HG03064 (cell line): Measurements from ENCODE around the gene COPE.
A peak's percentile ranks its signal among the peaks of the same experiment; 100 is the strongest.
"Not testable (repeated sequence)": the region's sequence is repeated elsewhere in the genome, so short reads cannot be mapped to it uniquely, and the experiment has no call there.

Experiments used
- ATAC-seq: cut with Tn5 transposase; IDR thresholded peaks from one replicate; pipeline ENCODE4 v1.9.1; 2021; ENCODE audit warnings: low read depth; ENCODE audit not compliant: unreplicated experiment

The COPE gene

DNA sequence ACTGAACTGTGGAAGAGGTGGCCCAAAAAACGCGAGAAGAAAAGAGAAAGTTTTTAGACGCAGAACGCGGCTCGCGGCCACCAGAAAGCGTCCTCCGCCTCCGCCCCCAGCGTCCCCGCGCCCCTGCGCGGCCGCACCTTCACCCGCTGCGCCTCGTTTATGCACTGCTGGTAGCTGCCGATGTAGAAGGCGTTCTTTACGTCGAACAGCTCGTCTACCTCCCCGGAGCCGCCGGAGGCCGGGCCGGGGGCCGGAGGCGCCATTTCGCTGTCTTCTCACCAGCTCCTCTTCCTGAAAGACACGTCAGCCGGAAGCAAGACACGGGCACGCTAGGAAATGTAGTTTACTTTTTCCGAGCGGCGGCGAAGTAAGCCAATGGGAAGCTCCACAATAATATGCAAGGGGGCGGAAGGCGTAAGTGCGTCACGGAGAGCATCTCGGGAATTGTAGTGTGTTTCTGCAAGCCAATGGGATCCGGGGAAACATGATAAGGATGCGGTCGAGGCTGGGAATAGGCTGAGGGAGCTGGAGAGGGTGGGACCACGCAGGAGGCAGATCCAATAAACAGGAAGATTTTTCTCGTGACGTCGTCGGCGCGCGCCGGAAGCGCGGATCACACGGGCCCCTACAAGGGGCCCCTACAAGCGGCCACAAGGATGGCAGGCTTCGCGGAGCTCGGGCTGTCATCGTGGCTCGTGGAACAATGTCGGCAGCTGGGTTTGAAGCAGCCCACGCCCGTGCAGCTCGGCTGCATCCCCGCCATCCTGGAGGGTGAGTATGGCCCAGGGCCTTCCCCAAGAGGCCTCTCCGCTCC, at the start of gene COPE, which contains the start of gene DDX49:
Gene COPE (minus strand): TSS at position 302 of the 814 bp plus-strand sequence. CDS start 39 bp downstream, at position 263.
Gene DDX49 (plus strand): TSS at position 630 of the 814 bp plus-strand sequence. CDS start 27 bp downstream, at position 657.
- peak; percentile 85 for ATAC-seq

DNA sequence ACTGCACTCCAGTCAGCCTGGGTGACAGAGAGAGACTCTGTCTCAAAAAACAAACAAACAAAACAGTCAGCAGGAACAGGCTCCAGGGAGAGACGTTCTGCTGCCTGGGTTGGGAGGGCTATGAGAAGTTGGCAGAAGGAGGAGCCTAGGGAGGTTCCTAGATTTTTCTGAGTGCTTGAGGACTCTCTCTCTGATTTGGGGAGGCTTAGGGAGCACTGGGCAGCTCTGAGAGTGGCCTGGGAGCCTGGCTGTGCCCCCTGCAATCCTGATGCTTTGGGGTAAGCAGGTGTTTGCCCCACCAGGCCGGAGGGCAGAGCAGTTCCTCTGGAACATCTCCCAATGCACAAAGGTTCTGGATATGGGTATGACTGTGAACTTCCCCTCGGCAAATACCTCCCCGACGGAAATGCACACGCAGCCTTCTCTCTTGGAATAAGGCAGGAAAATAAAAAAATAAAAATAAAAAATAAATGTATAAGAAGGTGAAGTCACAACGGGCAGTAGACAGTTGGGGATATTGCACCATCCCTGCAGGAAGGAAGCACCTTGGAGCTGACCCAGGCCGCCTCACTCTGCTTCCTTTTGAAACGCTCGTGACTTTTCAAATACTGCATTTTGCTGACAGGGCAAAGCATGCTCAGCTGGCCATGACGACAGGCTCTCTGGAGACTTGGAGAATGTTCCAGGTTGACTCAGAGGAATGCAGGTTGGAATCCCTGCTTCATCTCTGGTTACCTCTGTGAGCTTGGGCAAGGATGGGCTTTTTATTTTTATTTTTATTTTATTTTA, 48.4 kb upstream of the COPE start:
- no peak for ATAC-seq

DNA sequence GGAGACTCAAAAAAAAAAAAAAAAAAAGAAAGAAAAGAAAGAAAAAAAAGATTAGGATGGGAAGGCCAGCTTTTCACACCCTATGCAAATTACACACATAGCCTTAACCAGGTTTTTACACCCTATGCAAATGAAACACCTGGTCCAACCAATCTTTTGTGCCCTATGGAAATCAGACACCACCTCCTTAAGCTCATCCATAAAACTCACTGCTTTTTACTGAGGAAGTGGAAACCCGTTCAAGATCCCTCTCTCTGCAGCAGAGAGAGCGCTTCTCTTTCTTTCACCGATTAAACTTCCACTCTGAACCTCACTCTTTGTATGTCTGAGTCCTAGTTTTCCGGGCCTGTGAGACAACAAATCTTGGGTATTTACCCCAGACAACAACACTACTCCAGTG, 47.1 kb upstream of the COPE start:
- ATAC-seq: no peak

DNA sequence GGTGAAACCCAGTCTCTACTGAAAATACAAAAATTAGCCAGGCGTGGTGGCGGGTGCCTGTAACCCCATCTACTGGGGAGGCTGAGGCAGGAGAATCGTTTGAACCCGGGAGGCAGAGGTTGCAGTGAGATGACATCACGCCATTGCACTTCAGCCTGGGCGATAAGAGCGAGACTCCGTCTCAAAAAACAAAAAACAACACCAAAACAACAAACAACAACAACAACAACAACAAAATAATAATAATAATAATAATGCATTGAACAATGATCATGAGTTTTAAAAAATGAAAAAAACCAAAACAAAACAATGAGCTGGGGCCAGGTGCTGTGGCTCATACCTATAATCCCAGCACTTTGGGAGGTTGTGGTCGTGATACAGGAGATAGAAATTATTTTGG, 44.9 kb upstream of the COPE start:
- no peak for ATAC-seq

DNA sequence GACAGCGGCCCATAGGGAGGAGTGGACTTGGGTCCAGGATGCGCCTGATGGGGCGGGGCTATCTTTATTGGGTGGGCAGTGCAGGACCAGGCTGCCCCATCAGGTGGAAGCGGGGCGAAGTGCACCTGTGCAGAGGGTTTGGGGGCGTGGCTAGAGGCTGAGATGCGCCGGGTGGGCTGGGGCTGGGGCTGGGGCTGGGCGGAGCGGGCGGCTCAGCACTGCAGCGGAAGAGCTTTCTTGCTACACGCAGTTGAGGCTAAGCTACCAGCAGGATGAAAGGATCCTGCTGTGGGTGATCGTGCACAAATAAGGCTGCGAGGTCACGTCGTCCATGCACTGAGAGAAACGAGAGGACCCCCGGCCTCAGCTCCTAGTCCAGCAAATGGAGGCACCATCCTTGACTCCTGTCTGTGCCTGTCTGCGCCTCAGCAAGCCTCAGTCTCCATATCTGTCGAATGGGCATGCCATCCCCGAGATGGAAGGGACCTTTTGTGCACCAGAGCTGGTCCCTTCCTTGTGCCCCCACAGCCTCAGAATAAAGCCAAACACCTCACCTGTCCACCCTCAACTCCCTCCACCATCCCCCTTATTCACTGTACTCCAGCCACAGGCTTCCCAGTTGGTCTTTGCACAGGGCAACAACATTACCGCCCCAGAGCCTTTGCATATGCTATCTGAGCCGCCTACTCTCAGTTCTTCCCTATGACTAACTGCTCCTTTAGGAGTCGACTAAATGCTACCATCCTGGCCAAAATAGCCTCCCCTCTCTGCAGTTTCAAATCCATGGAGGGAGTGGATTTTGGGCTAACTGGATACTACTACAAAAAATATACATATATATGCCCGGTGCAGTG, 42.8 kb upstream of the COPE start:
- ATAC-seq: no peak

DNA sequence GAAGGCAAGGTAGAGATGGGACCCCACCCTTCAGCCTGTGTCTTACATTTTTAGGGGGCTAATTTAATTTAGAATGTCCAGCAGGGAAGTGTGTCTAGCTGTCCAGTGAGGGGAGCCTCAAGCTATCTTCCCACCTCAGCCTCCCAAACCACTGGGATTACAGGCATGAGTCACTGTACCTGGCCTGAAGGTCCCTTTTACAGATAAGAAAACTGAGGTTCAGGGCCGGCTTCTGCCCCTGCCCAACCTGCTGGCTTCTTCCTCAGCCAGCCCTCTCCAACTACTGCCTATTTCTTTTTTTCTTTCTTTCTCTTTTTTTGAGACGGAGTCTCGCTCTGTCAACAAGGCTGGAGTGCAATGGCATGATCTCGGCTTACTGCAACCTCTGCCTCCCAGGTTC, 41.2 kb upstream of the COPE start:
- ATAC-seq: no peak

DNA sequence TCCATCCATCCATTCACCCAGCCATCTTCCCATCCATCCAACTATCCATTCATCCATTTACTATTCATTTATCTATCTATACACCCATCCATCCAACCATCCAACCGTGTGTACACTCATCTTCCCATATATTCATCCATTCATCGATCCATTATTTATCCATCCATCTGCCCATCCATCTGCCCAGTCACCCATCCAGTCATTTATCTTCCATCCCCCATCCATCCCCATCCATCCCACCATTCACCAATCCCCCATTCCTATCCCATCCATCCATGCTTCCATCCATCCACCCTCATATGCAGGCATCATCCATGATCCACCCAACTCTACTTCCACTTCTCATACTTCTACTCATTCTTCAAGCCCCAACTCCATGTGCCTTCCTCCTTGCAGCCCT, 35.9 kb upstream of the COPE start:
- no peak for ATAC-seq

DNA sequence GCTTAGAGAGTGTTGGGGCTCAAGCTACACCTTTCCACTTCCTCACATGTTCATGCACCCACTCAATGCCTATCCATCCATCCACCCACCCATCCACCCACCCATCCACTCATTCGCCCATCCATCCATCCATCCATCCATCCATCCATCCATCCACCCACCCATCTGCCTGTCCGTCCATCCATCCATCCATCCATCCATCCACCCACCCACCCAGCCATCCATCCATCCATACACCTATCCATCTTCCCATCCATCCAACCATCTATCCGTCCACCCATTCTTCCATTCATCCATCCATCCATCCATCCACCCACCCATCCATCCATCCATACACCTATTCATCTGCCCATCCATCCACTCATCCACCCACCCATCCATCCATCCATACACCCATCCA, 34.9 kb upstream of the COPE start:
- no peak for ATAC-seq

DNA sequence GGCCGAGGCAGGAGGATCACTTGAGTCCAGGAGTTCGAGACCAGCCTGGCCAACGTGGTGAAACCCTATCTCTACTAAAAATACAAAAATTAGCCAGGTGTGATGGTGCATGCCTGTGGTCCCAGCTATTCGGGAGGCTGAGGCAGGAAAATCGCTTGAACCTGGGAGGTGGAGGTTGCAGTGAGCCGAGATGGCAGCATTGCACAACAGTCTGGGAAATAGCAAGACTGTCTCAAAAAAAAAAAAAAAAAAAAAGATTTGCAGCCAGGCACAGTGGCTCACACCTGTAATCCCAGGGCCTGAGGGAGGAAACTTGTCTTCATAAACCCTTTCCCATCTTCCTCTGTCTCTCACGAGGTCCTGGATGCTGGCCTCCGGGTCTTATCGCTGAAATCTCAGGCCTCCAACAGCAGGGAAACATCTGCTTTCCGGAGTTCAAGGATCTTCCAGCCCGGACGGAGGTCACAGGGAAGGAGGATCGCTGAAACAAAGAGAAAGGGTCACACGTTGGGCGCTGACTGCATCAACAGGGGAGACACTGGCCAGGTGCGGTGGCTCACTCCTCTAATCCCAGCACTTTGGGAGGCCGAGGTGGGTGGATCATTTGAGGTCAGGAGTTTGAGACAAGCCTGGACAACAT, 33.3 kb upstream of the COPE start:
- ATAC-seq: not testable (repeated sequence)

DNA sequence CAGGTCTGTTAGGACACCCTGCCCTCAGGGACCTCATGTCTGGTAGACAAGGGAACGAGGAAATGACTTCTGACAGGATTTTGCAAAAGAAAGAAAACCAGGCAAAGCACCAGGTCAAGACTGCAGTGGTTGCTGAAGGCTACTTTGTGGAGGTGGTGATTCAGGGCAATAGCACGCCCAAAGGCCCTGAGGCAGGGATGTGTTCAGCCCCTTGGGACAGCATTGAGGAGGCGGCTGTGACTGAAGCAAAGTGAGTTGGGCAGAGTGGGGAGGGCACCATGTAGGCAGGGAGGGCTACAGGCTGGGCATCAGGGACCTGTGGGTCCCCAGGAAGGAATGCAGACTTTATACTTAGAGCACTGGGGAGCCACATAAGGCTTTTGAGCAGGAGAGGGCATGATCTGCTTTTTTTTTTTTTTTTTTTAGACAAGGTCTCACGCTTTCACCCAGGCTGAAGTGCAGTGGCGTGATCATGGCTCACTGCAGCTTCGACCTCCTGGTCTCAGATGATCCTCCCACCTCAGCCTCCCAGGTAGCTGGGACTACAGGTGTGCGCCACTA, 32.6 kb upstream of the COPE start:
- ATAC-seq: no peak

DNA sequence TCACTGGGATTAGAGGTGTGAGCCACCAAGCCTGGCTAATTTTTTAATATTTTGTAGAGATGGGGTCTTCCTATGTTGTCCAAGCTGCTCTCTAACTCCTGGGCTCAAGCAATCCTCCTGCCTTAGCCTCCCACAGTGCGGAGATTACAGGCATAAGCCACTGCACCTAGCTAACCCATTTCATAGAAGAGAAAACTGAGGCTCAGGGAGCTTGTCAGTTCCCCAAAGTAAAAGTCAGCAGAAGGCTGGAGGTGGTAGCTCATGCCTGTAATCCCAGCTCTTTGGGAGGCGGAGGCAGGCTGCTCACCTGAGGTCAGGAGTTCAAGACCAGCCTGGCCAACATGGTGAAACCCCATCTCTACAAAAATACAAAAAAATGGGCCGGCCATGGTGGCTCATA, 30.7 kb upstream of the COPE start:
- ATAC-seq: no peak

DNA sequence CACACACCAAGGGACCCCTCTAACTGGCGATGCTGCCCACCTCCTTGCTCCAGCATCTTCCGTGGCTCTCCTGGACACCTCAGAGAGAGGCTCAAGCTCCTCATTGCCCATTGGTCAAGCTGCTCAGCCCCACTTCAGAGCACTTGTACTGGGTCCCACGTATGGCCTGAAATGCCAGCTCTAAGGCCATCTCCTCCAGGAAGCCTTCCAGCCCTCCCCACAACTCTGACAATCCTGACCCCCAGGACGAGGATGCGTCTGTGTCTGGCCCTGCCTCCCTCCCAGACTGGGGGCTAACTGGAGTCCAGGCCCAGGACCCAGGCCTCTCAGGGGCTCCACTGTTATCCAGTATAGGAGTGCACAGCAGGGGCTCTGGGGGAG, 29.8 kb upstream of the COPE start:
- no peak for ATAC-seq

DNA sequence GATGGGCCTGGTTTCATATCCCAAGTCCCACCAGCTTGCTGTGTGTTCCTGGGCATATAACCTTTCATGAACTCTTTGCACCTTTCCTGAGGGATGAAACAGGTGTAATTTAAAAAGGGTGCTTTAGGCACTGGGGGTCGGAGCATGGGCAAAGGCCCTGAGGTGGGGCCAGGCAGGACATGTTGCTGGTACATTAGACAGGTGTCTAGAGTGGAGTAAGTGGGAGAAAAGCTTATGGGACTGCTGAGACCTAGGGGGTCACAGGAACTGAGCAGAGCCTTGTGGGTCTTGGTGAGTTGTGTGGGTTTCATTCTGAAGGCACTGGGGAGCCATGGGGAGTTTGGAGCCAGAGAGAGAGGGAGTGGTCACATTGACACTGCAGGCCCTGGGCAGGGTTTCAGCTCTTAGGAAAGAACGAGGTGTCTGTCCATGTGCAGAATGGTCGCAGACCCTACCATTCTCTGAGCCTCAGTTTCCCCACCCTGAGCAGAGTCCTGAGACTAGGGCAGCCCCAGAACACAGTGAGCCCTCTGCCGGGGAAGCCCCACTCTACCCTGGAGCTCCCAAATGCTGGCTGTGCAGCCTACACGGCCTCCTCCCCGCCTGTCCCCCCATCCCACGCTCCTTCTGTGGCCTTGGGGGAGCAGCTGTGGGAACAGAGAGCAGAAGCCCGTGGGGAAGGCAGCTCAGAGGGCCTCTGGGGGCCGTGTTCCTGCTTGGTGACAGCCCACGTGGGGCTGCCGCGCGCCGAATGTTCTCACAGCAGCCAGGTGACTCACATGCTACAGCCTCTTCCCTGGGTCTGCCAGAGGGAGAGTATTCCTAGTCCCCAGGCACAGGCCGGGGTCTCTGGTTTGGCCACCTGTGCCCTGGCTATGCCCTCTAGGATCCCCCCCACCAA, 29.1 kb upstream of the COPE start:
- ATAC-seq: no peak

DNA sequence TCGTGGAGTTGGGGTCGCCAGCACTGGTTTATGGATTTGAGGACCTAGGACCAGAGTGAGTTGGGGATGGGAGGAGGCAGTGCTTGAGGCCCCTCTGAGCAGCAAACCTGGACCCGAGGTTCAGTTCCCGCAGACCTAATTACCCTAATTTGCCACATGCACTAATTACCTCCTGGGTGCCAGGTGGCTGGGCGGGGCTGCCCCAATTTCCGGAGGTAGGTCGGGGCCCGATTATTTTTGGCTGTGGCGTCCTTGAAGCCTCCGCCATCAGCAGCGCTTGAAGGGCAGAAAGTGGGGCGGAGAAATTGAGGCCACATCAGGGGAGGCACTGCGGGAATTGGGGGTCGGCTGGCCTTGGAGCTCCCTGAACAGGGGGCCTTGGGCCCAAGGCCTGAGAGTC, 27.7 kb upstream of the COPE start:
- no peak for ATAC-seq

DNA sequence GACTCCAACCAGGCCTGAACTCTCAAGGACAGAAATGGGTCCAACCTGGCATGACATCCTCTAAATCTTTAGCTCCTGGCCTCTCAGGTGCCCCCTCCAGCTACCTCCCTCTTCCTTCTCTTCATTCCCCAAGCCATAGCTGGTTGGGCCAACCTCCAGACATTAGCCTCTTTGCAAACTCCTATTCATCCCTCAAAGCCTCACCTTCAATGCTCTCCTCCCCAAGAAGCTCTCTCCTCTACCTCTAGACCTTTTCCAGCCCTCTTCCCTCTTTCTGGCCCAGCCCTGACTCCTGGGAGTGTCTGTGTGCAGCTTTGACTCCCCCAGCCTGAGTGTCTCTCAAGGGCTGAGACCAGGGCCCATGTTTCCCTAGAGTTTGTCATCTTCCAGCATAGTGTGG, 27.1 kb upstream of the COPE start:
- no peak for ATAC-seq

DNA sequence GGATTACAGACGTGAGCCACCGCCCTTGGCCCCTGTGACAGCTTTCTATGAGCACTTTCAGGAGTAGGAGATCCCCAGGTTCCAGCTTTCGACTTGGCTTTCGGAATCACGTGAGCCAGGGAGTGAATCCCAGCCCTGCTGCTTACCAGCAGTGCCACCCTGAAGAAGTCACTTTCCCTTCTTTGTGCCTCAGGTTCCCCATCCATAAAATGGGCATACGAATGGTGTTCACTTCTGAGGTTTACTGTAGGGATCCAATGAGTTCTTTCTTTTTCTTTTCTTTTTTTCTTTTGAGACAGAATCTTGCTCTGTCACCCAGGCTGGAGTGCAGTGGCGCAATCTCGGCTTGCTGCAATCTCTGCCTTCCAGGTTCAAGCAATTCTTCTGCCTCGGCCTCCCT, 26.1 kb upstream of the COPE start:
- no peak for ATAC-seq

DNA sequence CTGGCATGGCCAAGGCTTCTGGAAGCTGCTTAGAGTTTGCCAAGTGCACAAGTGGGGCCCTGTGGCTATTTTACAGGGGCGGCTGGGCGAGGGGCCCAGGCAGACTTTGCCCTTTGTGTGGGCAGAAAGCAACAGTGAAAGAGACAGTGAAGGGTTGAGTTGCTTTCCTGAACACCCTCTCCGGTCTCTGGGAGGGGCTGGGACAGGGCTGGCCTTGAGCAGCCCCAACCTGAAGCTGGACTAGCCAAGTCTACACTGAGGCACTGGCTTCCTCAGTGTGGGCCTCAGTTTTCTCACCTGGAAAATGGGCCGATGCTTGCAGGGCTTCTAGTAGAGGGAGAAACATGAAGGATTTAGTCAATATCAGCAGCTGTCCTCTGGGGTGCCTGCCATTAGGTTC, 24.3 kb upstream of the COPE start:
- no peak for ATAC-seq

DNA sequence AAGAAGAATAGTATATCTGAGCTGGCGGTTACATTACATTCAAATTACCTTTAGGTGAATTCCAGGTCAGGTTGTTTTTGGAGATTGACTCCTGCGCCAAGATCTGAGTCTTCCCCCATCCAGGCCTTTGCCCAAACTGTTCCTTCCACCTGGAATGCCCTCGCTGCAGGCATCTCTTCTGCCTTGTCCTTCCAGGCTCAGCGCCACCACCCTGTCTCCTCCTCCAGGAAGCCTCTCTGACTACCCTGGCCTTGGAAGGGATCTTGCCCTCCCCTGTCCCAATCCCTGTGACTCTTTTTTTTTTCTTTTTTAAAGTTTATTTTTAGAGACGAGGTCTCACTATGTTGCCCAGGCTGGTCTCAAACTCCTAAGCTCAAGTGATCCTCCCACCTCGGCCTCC, 23.5 kb upstream of the COPE start:
- ATAC-seq: no peak
